Epithelial cell of prostate (primary cell): ENCODE measurements around the gene THRAP3.
"Not testable (repeated sequence)": the region's sequence is repeated elsewhere in the genome, so short reads cannot be mapped to it uniquely, and the experiment has no call there.

Experiments used
- DNase-seq: peaks from one replicate; pipeline ENCODE4 v3.0.0-alpha.2; 2011; ENCODE audit warnings: low read depth, low spot score
- H3K27ac ChIP-seq: fragments of 450-650 bp; 2 replicates; pipeline ENCODE4 v1.5.1; 2017; ENCODE audit warnings: mild to moderate bottlenecking

Gene THRAP3

GRCh38 chr1:36247538-36247937, 23.3 kb downstream of the THRAP3 start:
- DNase-seq = no peak
- peak overlapping the region; percentile 87 for H3K27ac ChIP-seq

GRCh38 chr1:36248250-36248894, 24.1 kb downstream of the THRAP3 start:
- DNase-seq = no peak
- peak overlapping the region; percentile 87 for H3K27ac ChIP-seq

GRCh38 chr1:36251794-36252481, 27.7 kb downstream of the THRAP3 start:
- H3K27ac ChIP-seq = peak overlapping the region; percentile 87
- DNase-seq = no peak

DNA sequence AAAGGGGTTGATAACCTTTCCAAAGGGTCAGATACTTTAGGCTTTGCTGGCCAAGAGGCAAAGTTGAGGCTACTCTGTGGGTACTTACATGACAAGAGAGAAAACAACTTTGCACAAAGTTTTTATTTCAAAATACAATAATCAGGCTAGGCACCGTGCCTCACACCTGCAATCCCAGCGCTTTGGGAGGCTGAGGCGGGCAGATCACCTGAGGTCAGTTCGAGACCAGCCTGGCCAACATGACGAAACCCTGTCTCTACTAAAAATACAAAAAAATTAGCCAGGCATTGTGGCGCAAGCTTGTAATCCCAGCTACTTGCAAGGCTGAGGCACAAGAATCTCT, 28.2 kb downstream of the THRAP3 start:
- DNase-seq = not testable (repeated sequence)
- H3K27ac ChIP-seq = peak overlapping the region; percentile 87

GRCh38 chr1:36253161-36253862, 29.1 kb downstream of the THRAP3 start:
- no peak overlapping the region for H3K27ac ChIP-seq
- DNase-seq = no peak

DNA sequence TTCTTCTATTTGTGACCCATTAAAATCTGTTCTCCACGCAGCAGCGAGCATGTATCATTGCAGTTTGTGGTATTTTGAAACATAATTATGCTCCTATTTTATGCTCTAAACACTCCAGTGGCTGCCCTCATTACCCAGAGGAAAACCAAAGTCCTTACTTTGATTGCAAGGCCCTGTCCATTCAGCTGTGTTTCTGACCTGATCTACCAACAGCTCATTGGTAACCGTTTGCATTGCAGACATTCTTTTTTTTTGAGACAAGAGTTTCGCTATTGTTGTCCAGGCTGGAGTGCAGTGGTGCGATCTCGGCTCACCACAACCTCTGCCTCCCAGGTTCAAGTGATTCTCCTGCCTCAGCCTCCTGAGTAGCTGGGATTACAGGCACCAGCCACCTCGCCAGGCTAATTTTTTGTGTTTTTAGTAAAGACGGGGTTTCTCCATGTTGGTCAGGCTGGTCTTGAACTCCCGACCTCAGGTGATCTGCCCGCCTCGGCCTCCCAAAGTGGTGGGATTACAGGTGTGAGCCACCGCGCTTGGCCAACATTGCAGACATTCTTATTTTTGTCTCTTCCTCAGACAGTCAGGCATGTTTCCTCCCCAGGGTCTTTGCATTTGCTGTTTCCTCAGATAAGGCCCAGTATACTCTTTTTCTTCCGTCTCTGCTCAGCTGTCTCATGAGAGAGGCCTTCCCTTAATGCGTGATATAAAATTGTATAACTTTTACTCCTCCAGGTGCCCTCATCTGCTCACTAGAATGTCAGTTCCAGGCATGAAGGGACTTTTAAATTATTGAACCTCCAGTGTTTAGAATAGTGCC, 32.5 kb downstream of the THRAP3 start:
- no peak for DNase-seq
- H3K27ac ChIP-seq = peak overlapping the region; percentile 40

GRCh38 chr1:36257375-36257767, 33.1 kb downstream of the THRAP3 start:
- DNase-seq = peak; percentile 12
- peak overlapping the region; percentile 40 for H3K27ac ChIP-seq

DNA sequence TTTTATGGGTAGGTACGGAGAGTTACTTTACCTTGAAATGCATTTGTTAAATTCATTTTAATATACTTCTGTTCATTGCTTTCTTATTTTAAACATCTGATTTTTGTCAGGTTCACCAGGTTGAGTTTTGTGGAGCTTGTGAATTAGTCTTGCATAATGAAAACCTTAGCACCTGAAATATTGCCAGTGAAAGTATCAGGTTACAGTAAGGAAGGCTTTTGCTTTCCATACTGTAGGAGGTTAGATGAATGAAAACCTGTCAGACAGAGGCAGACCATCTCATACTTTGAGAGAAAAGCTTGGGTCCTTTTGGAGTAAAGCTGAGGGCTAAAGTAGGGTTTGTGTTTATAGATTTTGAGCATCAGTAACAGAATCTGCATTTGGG, 34.7 kb downstream of the THRAP3 start:
- DNase-seq = no peak
- H3K27ac ChIP-seq = peak overlapping the region; percentile 40

- no peak for DNase-seq
- H3K27ac ChIP-seq = no peak overlapping the region
Measured at GRCh38 chr1:36268981-36269380, 44.7 kb downstream of the THRAP3 start.

DNA sequence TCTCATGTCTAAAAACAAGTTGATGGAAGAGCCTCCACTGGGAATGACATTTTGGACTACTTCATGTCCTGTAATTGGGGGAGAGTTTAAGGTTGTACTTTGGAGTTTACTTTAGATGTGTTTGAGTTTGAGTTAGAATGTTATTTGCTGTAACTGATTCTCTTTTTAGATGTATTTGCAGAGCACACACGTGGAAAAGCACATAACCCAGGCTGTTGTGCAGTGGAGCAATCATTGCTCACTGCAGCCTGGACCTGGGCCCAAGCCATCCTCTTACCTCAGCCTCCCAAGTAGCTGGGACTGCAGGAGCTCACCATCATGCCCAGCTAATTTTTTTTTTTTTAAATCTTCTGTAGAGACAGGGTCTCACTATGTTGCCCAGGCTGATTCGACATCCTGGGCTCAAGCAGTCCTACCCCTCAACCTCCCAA, 45.2 kb downstream of the THRAP3 start:
- no peak overlapping the region for H3K27ac ChIP-seq
- no peak for DNase-seq

- no peak overlapping the region for H3K27ac ChIP-seq
- DNase-seq = no peak
Measured at GRCh38 chr1:36273024-36273423, 48.8 kb downstream of the THRAP3 start.

GRCh38 chr1:36274201-36274600, 50.0 kb downstream of the THRAP3 start:
- no peak for DNase-seq
- no peak overlapping the region for H3K27ac ChIP-seq

DNA sequence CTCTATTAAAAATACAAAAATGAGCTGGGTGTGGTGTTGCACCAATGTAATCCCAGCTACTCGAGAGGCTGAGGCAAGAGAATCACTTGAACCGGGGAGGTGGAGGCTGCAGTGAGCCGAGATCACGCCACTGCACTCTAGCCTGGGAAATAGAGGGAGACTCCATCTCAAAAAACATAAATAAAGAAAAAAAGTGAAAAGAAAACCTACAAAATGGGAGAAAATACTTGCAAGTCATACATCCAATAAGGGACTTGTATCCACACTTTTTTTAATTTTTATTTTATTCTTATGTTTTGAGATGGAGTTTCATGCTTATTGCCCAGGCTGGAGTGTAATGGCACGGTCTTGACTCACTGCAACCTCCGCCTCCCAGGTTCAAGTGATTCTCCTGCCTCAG, 52.4 kb downstream of the THRAP3 start:
- H3K27ac ChIP-seq = no peak overlapping the region
- no peak for DNase-seq

GRCh38 chr1:36279110-36279788, 55.0 kb downstream of the THRAP3 start:
- DNase-seq = no peak
- H3K27ac ChIP-seq = peak overlapping the region; percentile 2

GRCh38 chr1:36279789-36280296, 55.6 kb downstream of the THRAP3 start:
- H3K27ac ChIP-seq = no peak overlapping the region
- no peak for DNase-seq

DNA sequence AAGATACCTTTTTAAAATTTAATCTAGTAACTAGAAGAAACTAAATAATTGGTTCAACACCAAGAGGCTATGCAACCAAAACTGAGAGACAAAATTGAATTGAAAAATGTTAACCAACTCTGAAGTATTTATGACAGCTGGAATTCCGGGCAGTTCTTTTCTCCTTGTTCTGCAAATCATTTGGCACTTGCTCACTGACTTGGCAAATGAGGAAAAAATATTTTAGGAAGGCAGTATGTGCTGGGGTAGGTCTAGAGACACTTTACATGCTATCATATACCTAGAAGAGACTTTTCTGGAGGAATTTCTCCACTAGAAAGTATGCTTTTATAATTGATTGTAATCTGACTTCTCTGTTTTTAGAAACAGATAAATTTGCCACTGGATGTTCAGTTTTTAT, 59.8 kb downstream of the THRAP3 start:
- DNase-seq = no peak
- H3K27ac ChIP-seq = peak overlapping the region; percentile 16

GRCh38 chr1:36284517-36284916, 60.3 kb downstream of the THRAP3 start:
- H3K27ac ChIP-seq = peak overlapping the region; percentile 16
- DNase-seq = no peak

GRCh38 chr1:36285443-36286101, 61.3 kb downstream of the THRAP3 start:
- H3K27ac ChIP-seq = peak overlapping the region; percentile 16
- no peak for DNase-seq

DNA sequence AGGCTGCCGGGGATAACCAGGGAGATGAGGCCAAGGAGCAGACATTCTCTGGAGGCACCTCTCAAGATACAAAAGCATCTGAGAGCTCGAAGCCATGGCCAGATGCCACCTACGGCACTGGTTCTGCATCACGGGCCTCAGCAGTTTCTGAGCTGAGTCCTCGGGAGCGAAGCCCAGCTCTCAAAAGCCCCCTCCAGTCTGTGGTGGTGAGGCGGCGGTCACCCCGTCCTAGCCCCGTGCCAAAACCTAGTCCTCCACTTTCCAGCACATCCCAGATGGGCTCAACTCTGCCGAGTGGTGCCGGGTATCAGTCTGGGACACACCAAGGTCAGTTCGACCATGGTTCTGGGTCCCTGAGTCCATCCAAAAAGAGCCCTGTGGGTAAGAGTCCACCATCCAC, 62.6 kb downstream of the THRAP3 start:
- DNase-seq = no peak
- no peak overlapping the region for H3K27ac ChIP-seq
